Right atrium auricular region (tissue), 2 donors: Measurements from ENCODE around the gene CCDC192. TPM values are rescaled to one million over a fixed set of nuclear protein-coding genes. Genes with fewer than 3 reads are reported as not detected.

Source experiments
- DNase-seq: peaks from one replicate; pipeline ENCODE4 v3.0.0-alpha.2; 2019; ENCODE audit warnings: low spot score
- H3K27ac ChIP-seq, 2 donors: fragments of 200-600 bp; sonication (generic); 1 replicate in 1 of 2; 2 replicates in 1 of 2; pipeline ENCODE4 v1.5.1; 2016 to 2019
- H3K27me3 ChIP-seq, 2 donors: fragments of 200-600 bp; sonication (generic); one replicate each; pipeline versions ENCODE4 v1.5.1 to v1.6.0; 2017 to 2019
- H3K36me3 ChIP-seq: fragments of 200-600 bp; sonication (generic); one replicate; pipeline ENCODE4 v1.5.1; 2016
- H3K4me1 ChIP-seq, 2 donors: fragments of 200-600 bp; sonication (generic); one replicate each; pipeline versions ENCODE4 v1.5.1 to v1.6.0; 2017 to 2019
- H3K4me3 ChIP-seq, 2 donors: fragments of 200-600 bp; sonication (generic); 1 replicate in 1 of 2; 2 replicates in 1 of 2; pipeline ENCODE4 v1.5.1; 2017 to 2019; ENCODE audit warnings: mild to moderate bottlenecking in 1 of 2, moderate library complexity in 1 of 2
- H3K9me3 ChIP-seq, 2 donors: fragments of 200-600 bp; sonication (generic); one replicate each; pipeline ENCODE4 v1.5.1; 2019
- total RNA-seq, 2 donors: library from RNA; depleted of rRNA; stranded (reverse); fragments of >200 nt; gene quantifications; one replicate each; pipeline ENCODE4 v1.1.0, GENCODE V29; 2016
- TF ChIP-seq, protein P1 (sequence below), 2 donors: fragments of 200-600 bp; sonication (generic); IDR thresholded peaks; one replicate each; pipeline ENCODE4 v1.5.1; 2019; ENCODE audit warnings: antibody characterized with exemption in 2 of 2

CCDC192 gene
- total RNA-seq, 2 donors from 2014 or later: not detected

GRCh38 chr5:127863610-127864395 lies 160.6 kb downstream of the CCDC192 start:
- Histone ChIP-seq H3K36me3 (no peaks in the 10 kb centered on the region), H3K9me3 (no peaks in the 10 kb centered on the region), H3K27ac (no peak overlapping the region), H3K4me1 (no peaks in the 10 kb centered on the region), H3K27me3 (no peaks in the 10 kb centered on the region), H3K4me3 (no peak overlapping the region)
- TF ChIP-seq, protein P1, sequence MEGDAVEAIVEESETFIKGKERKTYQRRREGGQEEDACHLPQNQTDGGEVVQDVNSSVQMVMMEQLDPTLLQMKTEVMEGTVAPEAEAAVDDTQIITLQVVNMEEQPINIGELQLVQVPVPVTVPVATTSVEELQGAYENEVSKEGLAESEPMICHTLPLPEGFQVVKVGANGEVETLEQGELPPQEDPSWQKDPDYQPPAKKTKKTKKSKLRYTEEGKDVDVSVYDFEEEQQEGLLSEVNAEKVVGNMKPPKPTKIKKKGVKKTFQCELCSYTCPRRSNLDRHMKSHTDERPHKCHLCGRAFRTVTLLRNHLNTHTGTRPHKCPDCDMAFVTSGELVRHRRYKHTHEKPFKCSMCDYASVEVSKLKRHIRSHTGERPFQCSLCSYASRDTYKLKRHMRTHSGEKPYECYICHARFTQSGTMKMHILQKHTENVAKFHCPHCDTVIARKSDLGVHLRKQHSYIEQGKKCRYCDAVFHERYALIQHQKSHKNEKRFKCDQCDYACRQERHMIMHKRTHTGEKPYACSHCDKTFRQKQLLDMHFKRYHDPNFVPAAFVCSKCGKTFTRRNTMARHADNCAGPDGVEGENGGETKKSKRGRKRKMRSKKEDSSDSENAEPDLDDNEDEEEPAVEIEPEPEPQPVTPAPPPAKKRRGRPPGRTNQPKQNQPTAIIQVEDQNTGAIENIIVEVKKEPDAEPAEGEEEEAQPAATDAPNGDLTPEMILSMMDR (IDR thresholded peaks at IDR 0.05): no peak
- no peak for DNase-seq

- peaks cover 0 to 1% of the 10 kb centered on the region in 2 donors for H3K4me1 ChIP-seq
These were observed 161.3 kb downstream of the CCDC192 start for GRCh38 chr5:127864511-127864910.

GRCh38 chr5:127865273-127865672 lies 162.1 kb downstream of the CCDC192 start:
- H3K4me1 ChIP-seq: peaks cover 0 to 9% of the 10 kb centered on the region in 2 donors

More at GRCh38 chr5:127864511-127864910, 161.3 kb downstream of the CCDC192 start:
- TF ChIP-seq, protein P1 (IDR thresholded peaks at IDR 0.05): no peak
- H3K27me3 ChIP-seq: no peaks in the 10 kb centered on the region
- H3K27ac ChIP-seq: no peak overlapping the region
- no peak overlapping the region for H3K4me3 ChIP-seq
- H3K36me3 ChIP-seq: no peaks in the 10 kb centered on the region
- DNase-seq: no peak
- H3K9me3 ChIP-seq: no peaks in the 10 kb centered on the region

GRCh38 chr5:127867022-127867783 lies 164.0 kb downstream of the CCDC192 start:
- no peak for DNase-seq
- TF ChIP-seq, protein P1 (IDR thresholded peaks at IDR 0.05): no peak
- H3K9me3 ChIP-seq: no peaks in the 10 kb centered on the region
- H3K27me3 ChIP-seq: no peaks in the 10 kb centered on the region
- H3K27ac ChIP-seq: no peak overlapping the region
- no peaks in the 10 kb centered on the region for H3K36me3 ChIP-seq
- peaks cover 0 to 28% of the 10 kb centered on the region in 2 donors for H3K4me1 ChIP-seq
- no peak overlapping the region for H3K4me3 ChIP-seq

More at GRCh38 chr5:127865273-127865672, 162.1 kb downstream of the CCDC192 start:
- H3K9me3 ChIP-seq: no peaks in the 10 kb centered on the region
- no peaks in the 10 kb centered on the region for H3K36me3 ChIP-seq
- no peak for DNase-seq
- H3K4me3 ChIP-seq: no peak overlapping the region
- H3K27ac ChIP-seq: no peak overlapping the region
- H3K27me3 ChIP-seq: no peaks in the 10 kb centered on the region
- TF ChIP-seq, protein P1 (IDR thresholded peaks at IDR 0.05): peak in 1 of 2 donors; percentile 26

DNA sequence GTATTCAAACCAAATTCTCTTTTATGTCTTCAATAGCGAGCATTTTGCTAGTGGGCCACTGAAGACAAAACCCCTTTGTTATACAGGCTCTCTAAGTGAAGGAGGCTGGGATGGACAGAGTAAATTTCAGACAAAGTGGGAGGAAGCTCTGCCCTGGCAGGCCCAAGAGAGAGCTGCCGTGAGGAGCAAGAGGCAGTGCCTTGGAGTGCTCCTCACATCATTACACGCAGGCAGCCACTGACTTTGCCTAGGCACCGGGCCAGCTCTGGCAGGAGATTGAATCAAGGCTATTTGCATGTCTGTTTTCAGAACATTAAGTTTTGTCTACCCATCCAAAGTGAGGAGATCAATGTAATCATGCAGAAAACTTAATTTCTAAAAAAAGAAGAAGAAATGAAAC lies 167.7 kb downstream of the CCDC192 start:
- H3K4me3 ChIP-seq: no peak overlapping the region
- peaks cover 0 to 42% of the 10 kb centered on the region in 2 donors for H3K4me1 ChIP-seq
- H3K27ac ChIP-seq: peak overlapping the region; percentile 41 to 73
- H3K27me3 ChIP-seq: no peaks in the 10 kb centered on the region
- no peaks in the 10 kb centered on the region for H3K9me3 ChIP-seq
- TF ChIP-seq, protein P1 (IDR thresholded peaks at IDR 0.05): no peak
- peak; percentile 71 for DNase-seq
- H3K36me3 ChIP-seq: no peaks in the 10 kb centered on the region
